Measurements from ENCODE around the gene ARNT2. TPM values are rescaled to one million over a fixed set of nuclear protein-coding genes. Genes with fewer than 3 reads are reported as not detected.

ARNT2 gene
- total and polyA plus RNA-seq, 10 of the 15 experiments (the other 5 are each of a cell fraction or from before 2014, with no cell fraction given): 0.07 to 0.49 (median 0.09) TPM; not detected in 6

- FAIRE-seq: no peak
- no peaks in the 10 kb centered on the region for H3K9me3 ChIP-seq (replicated peaks; ENCODE audit: control insufficient read depth, insufficient read depth, low read length)
- H3K36me3 ChIP-seq (ENCODE audit: control insufficient read depth in 2 of 2, insufficient read depth in 2 of 2, low read length in 1 of 2): no peaks in the 10 kb centered on the region
- no peaks in the 10 kb centered on the region for H3K79me2 ChIP-seq (ENCODE audit: control insufficient read depth, insufficient read depth, low read length)
- 0% methylated on average over 5 of the region's 5 CpGs for WGBS (ENCODE audit: insufficient coverage, insufficient replicate concordance, low lambda C conversion rate, missing lambda C conversion rate)
- SMC1A ChIA-PET (ENCODE audit: uncharacterized antibody, unreplicated experiment): interaction anchor here (0.7 kb wide), 1 partner anchor 59 kb away, joined by 3 read pairs; no protein-coding TSS in a partner anchor
- H2AFZ ChIP-seq (ENCODE audit: control insufficient read depth, low read depth, low read length): no peak overlapping the region
- intact Hi-C loops (cut with micrococcal nuclease; ENCODE audit: unreplicated experiment) (no loop called here), in situ Hi-C loops (cut with MboI) (no loop called here)
- no peak overlapping the region for H3K27ac ChIP-seq (ENCODE audit: control insufficient read depth, insufficient read depth)
- ATAC-seq: no peak
- no peaks in the 10 kb centered on the region; a peak in 2 of 4 replicates for H3K27me3 ChIP-seq (replicated peaks in 1 of 2; ENCODE audit: control insufficient read depth in 2 of 2, insufficient read depth in 2 of 2, low read length in 1 of 2)
- no peaks in the 10 kb centered on the region for H3K4me1 ChIP-seq (ENCODE audit: control insufficient read depth, insufficient read depth, low read length)
- POLR2A ChIA-PET: no interaction called here
- no peak for DNase-seq (ENCODE audit: low read depth, low spot score)
- H3K4me2 ChIP-seq (ENCODE audit: control insufficient read depth, insufficient read depth): no peak overlapping the region
- no peak overlapping the region for H3K9ac ChIP-seq (ENCODE audit: control insufficient read depth, insufficient read depth, low read length)
- BruUV-seq (replicated peaks): no TSS peak
- H3K4me3 ChIP-seq: no peak overlapping the region
- CTCF ChIA-PET: no interaction called here
- no peaks in the 10 kb centered on the region for H4K20me1 ChIP-seq (ENCODE audit: control insufficient read depth, insufficient read depth)
- RAD21 ChIA-PET (ENCODE audit: unreplicated experiment): no interaction called here
- no peak for TF ChIP-seq DPF2 (IDR thresholded peaks at IDR 0.05)
- TF ChIP-seq CBX3 (IDR thresholded peaks at IDR 0.05; ENCODE audit: borderline replicate concordance, low read depth): no peak
- TF ChIP-seq MTA2 (IDR thresholded peaks at IDR 0.05; ENCODE audit: low read depth): no peak
- no peak for TF ChIP-seq HSF1 (IDR thresholded peaks at IDR 0.05; ENCODE audit: low read depth, low read length)
- TF ChIP-seq HCFC1 (IDR thresholded peaks at IDR 0.05; ENCODE audit: low read length): no peak
- TF ChIP-seq KAT2A (conservative IDR thresholded peaks at IDR 0.05; ENCODE audit: control insufficient read depth, low read depth, low read length): no peak
- TF ChIP-seq HDAC6 (IDR thresholded peaks at IDR 0.05; ENCODE audit: unreplicated experiment): no peak
- TF ChIP-seq CBFB (IDR thresholded peaks at IDR 0.05; ENCODE audit: low read depth): no peak
- no peak for TF ChIP-seq ZNF622 (IDR thresholded peaks at IDR 0.05)
- no peak for TF ChIP-seq SMAD5 (IDR thresholded peaks at IDR 0.05; ENCODE audit: low read depth)
- no peak for TF ChIP-seq BCLAF1 (IDR thresholded peaks at IDR 0.05)
- TF ChIP-seq, protein P1, sequence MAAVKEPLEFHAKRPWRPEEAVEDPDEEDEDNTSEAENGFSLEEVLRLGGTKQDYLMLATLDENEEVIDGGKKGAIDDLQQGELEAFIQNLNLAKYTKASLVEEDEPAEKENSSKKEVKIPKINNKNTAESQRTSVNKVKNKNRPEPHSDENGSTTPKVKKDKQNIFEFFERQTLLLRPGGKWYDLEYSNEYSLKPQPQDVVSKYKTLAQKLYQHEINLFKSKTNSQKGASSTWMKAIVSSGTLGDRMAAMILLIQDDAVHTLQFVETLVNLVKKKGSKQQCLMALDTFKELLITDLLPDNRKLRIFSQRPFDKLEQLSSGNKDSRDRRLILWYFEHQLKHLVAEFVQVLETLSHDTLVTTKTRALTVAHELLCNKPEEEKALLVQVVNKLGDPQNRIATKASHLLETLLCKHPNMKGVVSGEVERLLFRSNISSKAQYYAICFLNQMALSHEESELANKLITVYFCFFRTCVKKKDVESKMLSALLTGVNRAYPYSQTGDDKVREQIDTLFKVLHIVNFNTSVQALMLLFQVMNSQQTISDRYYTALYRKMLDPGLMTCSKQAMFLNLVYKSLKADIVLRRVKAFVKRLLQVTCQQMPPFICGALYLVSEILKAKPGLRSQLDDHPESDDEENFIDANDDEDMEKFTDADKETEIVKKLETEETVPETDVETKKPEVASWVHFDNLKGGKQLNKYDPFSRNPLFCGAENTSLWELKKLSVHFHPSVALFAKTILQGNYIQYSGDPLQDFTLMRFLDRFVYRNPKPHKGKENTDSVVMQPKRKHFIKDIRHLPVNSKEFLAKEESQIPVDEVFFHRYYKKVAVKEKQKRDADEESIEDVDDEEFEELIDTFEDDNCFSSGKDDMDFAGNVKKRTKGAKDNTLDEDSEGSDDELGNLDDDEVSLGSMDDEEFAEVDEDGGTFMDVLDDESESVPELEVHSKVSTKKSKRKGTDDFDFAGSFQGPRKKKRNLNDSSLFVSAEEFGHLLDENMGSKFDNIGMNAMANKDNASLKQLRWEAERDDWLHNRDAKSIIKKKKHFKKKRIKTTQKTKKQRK (IDR thresholded peaks at IDR 0.05; ENCODE audit: low read depth, low read length): no peak
- TF ChIP-seq E4F1 (IDR thresholded peaks at IDR 0.05; ENCODE audit: borderline replicate concordance, partially characterized antibody): no peak
Observed at GRCh38 chr15:80429964-80430363, 25.8 kb downstream of the ARNT2 start.

All from GM12878 (cell line).